Suprapubic skin (tissue), 4 donors: ENCODE measurements around the gene PCBD1. TPM values are rescaled to one million over a fixed set of nuclear protein-coding genes. Genes with fewer than 3 reads are reported as not detected.

ENCODE experiments used
- DNase-seq, 2 donors: peaks; one replicate each; pipeline ENCODE4 v3.0.0-alpha.2; 2019; ENCODE audit warnings: low spot score in 2 of 2
- H3K27ac ChIP-seq: fragments of 200-600 bp; sonication (generic); one replicate; pipeline ENCODE4 v1.5.1; 2019
- H3K27me3 ChIP-seq: fragments of 200-600 bp; sonication (generic); one replicate; pipeline ENCODE4 v1.5.1; 2019
- H3K36me3 ChIP-seq: fragments of 200-600 bp; sonication (generic); one replicate; pipeline ENCODE4 v1.5.1; 2019
- H3K4me1 ChIP-seq: fragments of 200-600 bp; sonication (generic); one replicate; pipeline ENCODE4 v1.5.1; 2019
- H3K4me3 ChIP-seq: fragments of 200-600 bp; sonication (generic); one replicate; pipeline ENCODE4 v1.5.1; 2019; ENCODE audit warnings: mild to moderate bottlenecking
- H3K9me3 ChIP-seq: fragments of 200-600 bp; sonication (generic); one replicate; pipeline ENCODE4 v1.5.1; 2019
- EP300 ChIP-seq: sonication (generic); formaldehyde crosslinking; IDR thresholded peaks from one replicate; pipeline ENCODE4 v1.6.1; 2017; ENCODE audit warnings: antibody characterized with exemption
- POLR2A ChIP-seq, 2 donors: fragments of 450-650 bp; IDR thresholded peaks; one replicate each; pipeline ENCODE4 v1.6.1; 2017; ENCODE audit warnings: antibody characterized with exemption in 2 of 2, mild to moderate bottlenecking in 2 of 2, moderate library complexity in 2 of 2
- POLR2AphosphoS5 ChIP-seq, 3 donors: sonication (generic); formaldehyde crosslinking; IDR thresholded peaks; one replicate each; pipeline ENCODE4 v1.6.1; 2017; ENCODE audit warnings: antibody characterized with exemption in 3 of 3
- WGBS: methylation state at CpG from one replicate; pipeline ENCODE4 v1.1.5; 2018; 5-methylcytosine and 5-hydroxymethylcytosine counted together
- total RNA-seq, 4 donors: library from RNA; depleted of rRNA; stranded (reverse); fragments of >200 nt; gene quantifications; one replicate each; pipeline ENCODE4 v1.1.0, GENCODE V29; 2016
- TF ChIP-seq, protein P1 (sequence below), 2 donors: fragments of 200-600 bp in 1 of 2; fragments of 450-650 bp in 1 of 2; sonication (generic) in 1 of 2; IDR thresholded peaks; one replicate each; pipeline ENCODE4 v1.5.1; 2016 to 2019; ENCODE audit warnings: antibody characterized with exemption in 2 of 2, mild to moderate bottlenecking in 1 of 2, moderate library complexity in 1 of 2

Gene PCBD1
- 10 to 100 TPM; 24.2 to 47.0 (median 35.2) TPM for total RNA-seq

DNA sequence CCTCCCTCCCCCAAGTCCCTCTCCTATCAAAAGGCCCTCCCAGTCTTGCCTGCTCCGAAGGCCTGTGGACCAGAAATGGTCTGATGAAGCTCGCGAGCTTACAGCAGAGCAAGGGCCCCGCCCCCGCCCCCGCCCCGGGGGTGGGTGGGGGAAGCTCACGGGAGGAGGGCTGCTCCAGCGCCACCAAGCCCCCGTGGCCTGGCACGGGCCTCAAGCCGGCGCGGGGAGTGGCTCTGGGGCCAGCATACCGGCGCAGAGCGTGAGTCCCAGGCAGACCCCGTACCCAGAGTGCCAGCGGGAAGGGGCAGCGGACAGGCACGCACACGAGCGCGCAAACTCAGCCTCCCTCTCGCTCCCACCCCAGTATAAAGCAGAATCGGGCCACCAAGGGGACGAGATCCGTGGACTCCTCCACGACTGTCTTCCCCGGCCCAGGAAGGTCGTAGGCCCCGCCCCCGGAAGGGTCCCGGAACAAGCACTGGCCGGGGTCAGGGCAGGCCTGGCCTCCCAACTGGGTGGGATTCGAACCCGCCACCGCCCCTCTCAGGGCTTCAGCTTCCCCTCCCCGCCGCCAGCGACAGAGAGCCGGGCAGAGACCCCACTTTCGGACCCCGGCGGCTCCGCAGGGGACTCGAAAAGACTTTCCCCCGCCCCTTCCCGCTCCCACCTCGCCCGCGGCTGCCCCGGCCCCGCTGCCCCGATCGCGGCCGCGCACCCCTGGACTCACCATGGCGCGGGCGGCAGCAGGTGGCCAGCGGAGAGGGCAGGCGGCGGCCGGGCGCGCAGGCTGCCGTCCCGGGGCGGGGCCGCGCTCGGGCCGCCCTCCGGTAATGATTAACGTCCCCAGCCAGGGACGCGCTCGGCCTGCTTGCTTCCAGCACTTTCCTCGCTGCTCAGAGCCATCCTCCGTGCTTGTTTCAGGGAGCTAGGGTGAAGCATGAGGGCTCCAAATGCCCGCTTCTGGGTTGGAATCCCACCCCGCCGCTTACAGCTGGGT lies at the start of gene PCBD1:
Gene PCBD1 (minus strand): TSS at position 762 of the 997 bp plus-strand sequence. CDS start 32 bp downstream, at position 730.
- Histone ChIP-seq H3K36me3 (peaks cover 17% of the 10 kb centered on the region), H3K9me3 (no peaks in the 10 kb centered on the region), H3K4me1 (peaks cover 18% of the 10 kb centered on the region), H3K4me3 (peak within 1 kb of the TSS; percentile 89), H3K27ac (peak within 1 kb of the TSS; percentile 86), H3K27me3 (no peaks in the 10 kb centered on the region)
- TF ChIP-seq, protein P1, sequence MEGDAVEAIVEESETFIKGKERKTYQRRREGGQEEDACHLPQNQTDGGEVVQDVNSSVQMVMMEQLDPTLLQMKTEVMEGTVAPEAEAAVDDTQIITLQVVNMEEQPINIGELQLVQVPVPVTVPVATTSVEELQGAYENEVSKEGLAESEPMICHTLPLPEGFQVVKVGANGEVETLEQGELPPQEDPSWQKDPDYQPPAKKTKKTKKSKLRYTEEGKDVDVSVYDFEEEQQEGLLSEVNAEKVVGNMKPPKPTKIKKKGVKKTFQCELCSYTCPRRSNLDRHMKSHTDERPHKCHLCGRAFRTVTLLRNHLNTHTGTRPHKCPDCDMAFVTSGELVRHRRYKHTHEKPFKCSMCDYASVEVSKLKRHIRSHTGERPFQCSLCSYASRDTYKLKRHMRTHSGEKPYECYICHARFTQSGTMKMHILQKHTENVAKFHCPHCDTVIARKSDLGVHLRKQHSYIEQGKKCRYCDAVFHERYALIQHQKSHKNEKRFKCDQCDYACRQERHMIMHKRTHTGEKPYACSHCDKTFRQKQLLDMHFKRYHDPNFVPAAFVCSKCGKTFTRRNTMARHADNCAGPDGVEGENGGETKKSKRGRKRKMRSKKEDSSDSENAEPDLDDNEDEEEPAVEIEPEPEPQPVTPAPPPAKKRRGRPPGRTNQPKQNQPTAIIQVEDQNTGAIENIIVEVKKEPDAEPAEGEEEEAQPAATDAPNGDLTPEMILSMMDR (IDR thresholded peaks at IDR 0.05) = no peak
- TF ChIP-seq POLR2A (IDR thresholded peaks at IDR 0.05) = peak in 1 of 2 donors; percentile 30
- DNase-seq = peak in 1 of 2 donors; percentile 85
- under 1% methylated on average over 16 of the region's 85 CpGs for WGBS

DNA sequence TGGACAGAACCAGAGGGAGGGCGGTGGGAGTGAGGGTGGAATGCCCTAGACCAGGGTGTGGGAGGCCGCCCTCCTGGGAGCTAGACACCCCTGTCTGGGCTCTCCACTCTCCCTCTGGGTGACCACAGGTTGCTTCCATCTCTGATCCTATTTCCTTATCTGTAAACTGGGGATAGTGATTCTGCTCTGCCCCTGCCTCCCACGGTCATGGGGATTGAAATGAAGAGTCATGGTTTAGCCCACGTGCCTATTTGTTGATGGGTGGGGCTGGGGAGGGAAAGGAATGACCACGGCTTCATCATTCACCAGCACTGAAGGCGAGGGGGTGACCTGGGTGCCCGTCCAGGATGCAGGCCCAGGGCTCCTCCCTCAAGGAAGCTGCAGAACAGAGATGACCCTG lies 49.3 kb upstream of the PCBD1 start:
- peaks cover 10% of the 10 kb centered on the region for H3K27me3 ChIP-seq
- H3K27ac ChIP-seq = no peak overlapping the region
- no peak overlapping the region for H3K4me3 ChIP-seq
- H3K9me3 ChIP-seq = no peaks in the 10 kb centered on the region
- no peaks in the 10 kb centered on the region for H3K36me3 ChIP-seq
- no peak for TF ChIP-seq POLR2A (IDR thresholded peaks at IDR 0.05)
- TF ChIP-seq POLR2AphosphoS5 (IDR thresholded peaks at IDR 0.05) = no peak
- TF ChIP-seq, protein P1 (IDR thresholded peaks at IDR 0.05) = no peak
- no peak for TF ChIP-seq EP300
- 87% methylated on average over 7 of the region's 7 CpGs for WGBS
- no peak for DNase-seq
- no peaks in the 10 kb centered on the region for H3K4me1 ChIP-seq

DNA sequence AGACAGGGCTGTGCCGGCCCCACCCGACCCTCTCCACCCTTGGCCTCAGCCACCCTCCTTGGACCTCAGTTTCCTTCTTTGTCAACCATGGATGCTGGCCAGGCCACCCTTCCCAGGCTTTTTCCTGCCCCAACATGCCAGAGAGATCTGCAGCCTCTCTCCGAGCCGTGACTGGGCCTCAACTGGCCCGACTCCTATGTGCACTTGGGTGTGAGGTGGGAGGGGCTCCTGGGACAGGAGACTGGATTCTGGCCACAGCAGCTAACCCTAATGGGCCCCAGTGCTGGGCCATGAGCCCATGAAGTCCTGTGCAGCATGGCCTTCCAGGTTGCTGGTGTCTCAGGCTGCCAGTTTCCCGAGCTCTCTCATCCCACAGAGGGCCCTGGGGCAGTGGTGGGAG lies 47.7 kb upstream of the PCBD1 start:
- Histone ChIP-seq H3K4me3 (no peak overlapping the region), H3K4me1 (no peaks in the 10 kb centered on the region), H3K36me3 (no peaks in the 10 kb centered on the region), H3K27me3 (peaks cover 21% of the 10 kb centered on the region), H3K27ac (no peak overlapping the region), H3K9me3 (no peaks in the 10 kb centered on the region)
- TF ChIP-seq POLR2AphosphoS5 (IDR thresholded peaks at IDR 0.05) = no peak
- TF ChIP-seq, protein P1 (IDR thresholded peaks at IDR 0.05) = no peak
- TF ChIP-seq EP300 = no peak
- no peak for TF ChIP-seq POLR2A (IDR thresholded peaks at IDR 0.05)
- WGBS = 70% methylated on average over 5 of the region's 6 CpGs
- no peak for DNase-seq

DNA sequence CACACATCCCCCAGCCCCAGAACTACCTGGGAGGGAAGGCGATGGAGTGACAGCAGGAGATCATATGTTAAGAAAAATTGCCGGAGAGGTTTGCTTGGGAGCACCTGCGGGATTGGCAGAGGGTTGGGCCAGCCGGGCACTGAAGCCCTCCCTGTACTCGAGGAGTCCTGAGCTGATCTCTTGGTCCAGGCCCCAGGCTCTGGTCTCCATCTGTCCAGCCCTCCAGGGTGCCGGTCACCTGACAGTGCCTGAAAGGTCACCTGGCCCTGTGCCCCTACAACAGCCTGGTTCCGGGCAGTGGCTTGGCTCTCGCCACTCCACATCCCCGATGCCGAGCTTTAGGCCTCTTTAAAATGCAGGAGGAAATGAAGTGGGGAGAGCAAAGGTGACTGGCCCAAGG lies 47.3 kb upstream of the PCBD1 start:
- Histone ChIP-seq H3K27ac (no peak overlapping the region), H3K9me3 (no peaks in the 10 kb centered on the region), H3K4me3 (no peak overlapping the region), H3K4me1 (no peaks in the 10 kb centered on the region), H3K36me3 (no peaks in the 10 kb centered on the region), H3K27me3 (peaks cover 21% of the 10 kb centered on the region)
- DNase-seq = no peak
- TF ChIP-seq, protein P1 (IDR thresholded peaks at IDR 0.05) = no peak
- TF ChIP-seq POLR2A (IDR thresholded peaks at IDR 0.05) (no peak), EP300 (no peak), POLR2AphosphoS5 (IDR thresholded peaks at IDR 0.05) (no peak)
- WGBS = 97% methylated on average over 7 of the region's 10 CpGs

DNA sequence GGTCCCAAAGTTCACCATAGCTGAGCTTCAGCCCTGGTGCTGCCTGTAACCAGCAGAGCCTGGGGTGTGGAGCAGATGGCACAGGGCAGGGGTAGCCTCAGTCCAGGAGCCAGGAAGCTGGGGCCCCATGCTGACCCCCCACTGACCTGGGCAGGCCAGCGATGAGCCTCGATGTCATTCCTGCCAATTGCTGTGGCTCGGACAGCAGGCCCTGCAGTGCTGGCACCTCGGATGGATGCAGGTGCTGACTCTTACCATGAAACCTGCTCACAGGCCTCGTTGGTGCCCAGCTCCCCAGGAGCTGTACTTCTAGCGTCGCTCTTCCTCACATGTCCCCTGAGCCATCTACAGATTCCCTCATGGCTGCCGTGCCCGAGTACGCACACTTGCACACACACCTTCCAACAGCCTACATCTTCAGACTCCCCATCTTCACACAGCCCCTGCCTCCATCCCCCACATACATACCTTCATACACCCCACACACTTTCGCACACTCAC lies 46.8 kb upstream of the PCBD1 start:
- H3K36me3 ChIP-seq = no peaks in the 10 kb centered on the region
- no peak overlapping the region for H3K4me3 ChIP-seq
- no peak for DNase-seq
- H3K4me1 ChIP-seq = no peaks in the 10 kb centered on the region
- TF ChIP-seq, protein P1 (IDR thresholded peaks at IDR 0.05) = no peak
- no peak for TF ChIP-seq POLR2A (IDR thresholded peaks at IDR 0.05)
- TF ChIP-seq EP300 = no peak
- TF ChIP-seq POLR2AphosphoS5 (IDR thresholded peaks at IDR 0.05) = no peak
- H3K27me3 ChIP-seq = peaks cover 21% of the 10 kb centered on the region
- H3K9me3 ChIP-seq = no peaks in the 10 kb centered on the region
- 83% methylated on average over 11 of the region's 11 CpGs for WGBS
- no peak overlapping the region for H3K27ac ChIP-seq
